Endometrial microvascular endothelial cells (primary cell): ENCODE measurements around the gene PCDHGA1. TPM values are rescaled to one million over a fixed set of nuclear protein-coding genes. Genes with fewer than 3 reads are reported as not detected.

Source experiments
- in situ Hi-C: cut with HindIII; loops from 2 replicates; pipeline ENCODE4 v1.10.0; 2017; ENCODE audit warnings: low sequenced_read_pairs, low pct_unique_long_range_greater_than_20kb; ENCODE audit errors: inconsistent ontology term
- total RNA-seq: library from RNA; depleted of rRNA; stranded (reverse); fragments of >200 nt; gene quantifications from one replicate; pipeline ENCODE4 v1.2.3, GENCODE V29; 2015; ENCODE audit errors: inconsistent ontology term

PCDHGA1 gene
- total RNA-seq, 1 donor from 2014 or later, result 0.09 TPM

DNA sequence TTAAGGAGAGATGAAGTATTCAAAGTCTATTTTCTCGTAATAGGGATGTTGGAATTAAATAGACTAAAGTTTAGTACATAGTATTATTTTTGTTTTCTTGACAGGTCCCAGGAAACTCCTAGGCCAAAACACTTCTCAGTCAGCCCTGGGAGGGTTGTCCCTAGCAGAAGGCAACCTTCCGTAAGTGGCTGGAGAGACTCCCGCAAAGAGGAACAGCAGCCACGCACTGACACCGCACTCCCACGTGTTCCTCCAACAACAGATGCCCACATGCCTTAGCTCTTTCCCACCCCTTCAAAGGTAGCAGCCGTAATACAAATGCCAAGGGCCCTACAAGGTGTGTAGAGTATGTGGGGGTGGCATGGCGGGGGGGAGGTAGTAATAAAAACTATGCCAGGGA lies 187.0 kb downstream of the PCDHGA1 start:
- in situ Hi-C loops, result no loop called here

DNA sequence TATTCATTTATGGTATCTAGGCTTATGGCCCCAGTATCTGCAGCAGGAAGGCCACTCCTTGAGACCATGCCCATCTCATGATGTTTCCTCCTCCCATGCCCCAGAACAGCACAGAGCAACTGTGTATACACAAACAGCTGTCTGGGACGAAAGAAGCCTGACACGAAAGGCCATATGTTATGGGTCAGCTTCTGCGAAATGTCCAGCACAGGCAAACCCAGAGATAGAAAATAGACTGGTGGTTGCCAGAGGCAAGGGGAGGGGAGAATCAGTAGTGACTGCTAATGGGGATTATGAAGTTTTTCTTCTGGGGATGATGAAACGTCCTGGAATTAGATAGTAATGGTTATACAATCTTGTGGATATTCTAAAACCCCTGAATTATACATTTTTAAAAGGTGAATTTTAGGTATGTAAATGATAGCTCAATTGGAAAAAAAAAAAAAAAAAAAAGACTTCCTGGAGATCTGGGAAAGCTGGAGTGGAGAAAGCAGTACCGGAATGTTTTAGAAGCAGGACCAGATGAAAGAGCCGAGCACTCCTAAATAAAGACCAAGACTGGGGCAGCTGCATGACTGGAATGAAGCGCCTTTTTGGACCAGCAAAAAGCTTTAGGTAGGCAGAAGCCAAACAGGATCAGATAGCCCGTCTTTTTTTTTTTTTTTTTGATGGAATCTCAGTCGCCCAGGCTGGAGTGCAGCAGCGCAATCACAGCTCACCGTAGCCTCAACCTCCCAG lies 187.7 kb downstream of the PCDHGA1 start:
- in situ Hi-C loops, result no loop called here

GRCh38 chr5:141518618-141519015 lies 188.3 kb downstream of the PCDHGA1 start:
- in situ Hi-C loops, result no loop called here

- in situ Hi-C loops, result no loop called here
Observed at GRCh38 chr5:141519605-141520565, 189.6 kb downstream of the PCDHGA1 start.

- in situ Hi-C loops, result no loop called here
Observed at GRCh38 chr5:141521244-141521781, 191.0 kb downstream of the PCDHGA1 start.

- in situ Hi-C loops, result no loop called here
Observed at GRCh38 chr5:141522301-141522700, 192.0 kb downstream of the PCDHGA1 start.

DNA sequence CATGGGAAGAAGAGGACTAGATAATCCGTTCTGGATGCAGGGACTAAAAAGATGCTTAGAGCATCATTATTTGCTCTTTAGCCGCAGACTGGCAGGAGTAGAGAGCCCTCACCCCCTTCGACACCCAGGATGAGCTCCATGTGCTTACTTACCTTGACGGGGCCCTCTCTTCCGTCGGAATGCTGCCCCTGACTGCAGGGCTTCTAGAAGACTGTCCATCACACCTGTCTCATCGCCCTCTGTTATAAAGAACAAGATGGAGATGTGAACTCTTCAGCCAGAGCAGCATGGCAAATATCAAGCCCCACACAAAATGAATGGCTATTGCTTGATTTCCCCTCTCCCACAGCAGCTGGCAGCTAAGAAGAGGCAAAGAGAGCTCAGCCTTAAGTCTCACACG lies 193.7 kb downstream of the PCDHGA1 start:
- in situ Hi-C loops, result no loop called here

GRCh38 chr5:141524604-141525597 lies 194.6 kb downstream of the PCDHGA1 start:
- in situ Hi-C loops, result no loop called here

DNA sequence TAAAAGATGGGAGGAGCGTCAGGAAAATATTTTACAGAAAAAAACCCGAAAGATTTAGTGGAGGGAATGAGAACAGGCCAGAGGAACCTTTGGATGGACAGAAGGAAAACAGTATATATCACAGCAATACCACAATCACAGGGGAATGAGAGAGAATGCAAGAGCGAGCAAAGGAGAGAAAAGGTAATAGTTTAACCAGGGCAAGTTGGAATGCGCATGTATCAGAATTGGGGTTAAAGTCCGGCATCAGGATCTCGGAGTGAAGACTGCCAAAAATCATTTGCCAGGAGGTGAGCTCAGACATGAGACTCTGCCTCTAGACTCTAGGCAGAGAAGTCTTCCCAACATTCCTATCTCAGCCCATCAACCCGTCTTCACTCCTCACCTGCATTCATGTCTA lies 195.3 kb downstream of the PCDHGA1 start:
- in situ Hi-C loops, result no loop called here

GRCh38 chr5:141527426-141527825 lies 197.1 kb downstream of the PCDHGA1 start:
- in situ Hi-C loops, result no loop called here

DNA sequence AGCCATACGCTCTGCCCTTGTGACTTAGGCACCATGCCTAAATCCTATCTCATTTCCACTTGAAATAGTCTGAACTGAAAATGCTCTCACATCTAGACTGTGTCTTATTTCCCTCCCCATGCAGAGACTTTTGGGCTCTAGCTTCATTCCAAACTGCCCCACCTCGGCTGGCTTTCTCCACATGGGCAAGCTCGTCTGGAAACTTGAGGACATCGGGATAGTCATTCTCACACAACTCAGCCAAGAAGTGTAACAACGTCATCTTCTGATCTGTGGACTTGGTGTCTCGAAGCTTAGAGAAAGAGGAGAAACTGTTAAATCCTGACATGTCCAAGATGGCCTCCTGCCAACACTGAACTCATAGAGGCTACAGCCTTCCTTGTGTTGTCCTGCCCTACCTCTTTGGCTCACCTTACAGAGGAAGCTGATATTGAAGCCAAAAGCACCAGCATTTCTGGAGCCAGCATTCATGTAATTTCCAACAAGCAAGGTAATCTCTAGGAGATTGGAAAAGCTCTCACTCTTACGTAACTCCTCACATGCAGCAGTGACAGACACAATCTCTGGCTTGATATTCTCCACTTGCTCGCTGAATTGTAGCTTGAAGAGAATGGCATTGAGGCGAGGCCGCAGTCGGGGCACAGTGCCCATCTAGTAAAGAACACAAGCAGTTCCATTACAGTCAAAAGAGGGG lies 198.1 kb downstream of the PCDHGA1 start:
- in situ Hi-C loops, result no loop called here

GRCh38 chr5:141529002-141529401 lies 198.7 kb downstream of the PCDHGA1 start:
- in situ Hi-C loops, result no loop called here

DNA sequence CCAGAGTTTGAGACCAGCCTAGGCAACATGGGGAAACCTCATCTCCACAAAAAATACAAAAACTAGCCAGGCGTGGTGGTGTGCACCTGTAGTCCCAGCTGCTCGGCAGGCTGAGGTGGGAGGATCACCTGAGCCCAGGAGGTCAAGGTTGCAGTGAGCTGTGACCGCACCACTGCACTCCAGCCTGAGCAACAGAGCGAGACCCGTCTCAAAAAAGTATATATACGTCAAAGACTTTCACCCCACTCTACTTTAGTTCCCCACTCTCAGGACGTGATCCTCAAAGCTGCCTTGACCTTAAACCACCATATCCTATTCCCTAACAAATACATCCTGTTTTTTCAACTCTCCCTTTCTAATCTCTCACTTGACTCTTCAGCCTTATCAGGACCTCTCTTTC lies 199.6 kb downstream of the PCDHGA1 start:
- in situ Hi-C loops, result no loop called here

- in situ Hi-C loops, result no loop called here
Observed at GRCh38 chr5:141532726-141533125, 202.4 kb downstream of the PCDHGA1 start.

DNA sequence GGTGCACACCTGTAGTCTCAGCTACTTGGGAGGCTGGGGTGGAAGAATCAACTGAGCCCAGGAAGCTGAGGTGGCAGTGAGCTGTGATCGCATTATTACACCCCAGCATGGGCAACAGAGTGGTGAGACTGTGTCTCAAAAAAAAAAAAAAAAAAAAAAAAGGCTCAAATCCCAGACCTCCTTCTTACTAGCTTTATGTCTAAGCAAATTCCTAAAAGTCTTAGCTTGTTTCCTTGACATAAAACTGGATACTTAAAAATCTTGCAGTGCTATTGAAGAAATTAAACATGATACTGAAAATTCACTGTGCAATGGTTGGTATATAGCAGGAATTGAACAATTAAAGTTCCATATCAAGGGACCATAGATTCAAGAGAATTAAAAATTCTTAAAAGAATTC lies 203.6 kb downstream of the PCDHGA1 start:
- in situ Hi-C loops, result no loop called here

- in situ Hi-C loops, result no loop called here
Observed at GRCh38 chr5:141534492-141535213, 204.3 kb downstream of the PCDHGA1 start.

DNA sequence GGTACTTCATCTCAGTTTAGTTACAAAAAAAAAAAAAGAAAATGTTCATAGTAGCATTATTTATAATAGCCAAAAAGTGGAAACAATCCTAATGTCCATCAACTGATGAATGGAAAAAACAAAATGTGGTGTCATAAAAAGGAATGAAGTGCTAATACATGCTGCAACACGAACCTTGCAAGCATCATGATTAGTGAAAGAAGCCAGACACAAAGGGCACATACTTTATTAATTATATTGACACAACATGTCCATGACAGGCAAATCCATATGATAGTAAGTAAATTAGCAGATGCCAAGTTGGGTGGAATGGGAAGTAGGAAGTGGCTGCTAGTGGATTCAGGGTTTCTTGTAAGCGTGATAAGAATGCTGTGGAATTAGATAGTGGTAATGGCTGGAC lies 212.7 kb downstream of the PCDHGA1 start:
- in situ Hi-C loops, result no loop called here
